K562 (cell line): ENCODE data around the gene SETDB1. TPM values are rescaled to one million over a fixed set of nuclear protein-coding genes. Genes with fewer than 3 reads are reported as not detected.

Experiments
- CTBP1 ChIP-seq: fragments of 450-650 bp; IDR thresholded peaks from 2 replicates; pipeline ENCODE4 v1.6.1; 2016; ENCODE audit warnings: borderline replicate concordance
- FOXK1 ChIP-seq: sonication (generic); formaldehyde crosslinking; IDR thresholded peaks from 2 replicates; pipeline ENCODE4 v1.8.0; 2022; ENCODE audit warnings: missing genetic modification reagents, mild to moderate bottlenecking, borderline replicate concordance
- GATA2 ChIP-seq: sonication (generic); formaldehyde crosslinking; IDR thresholded peaks from 2 replicates; pipeline ENCODE4 v1.4.0; 2020; ENCODE audit warnings: mild to moderate bottlenecking, missing genetic modification reagents
- HDAC1 ChIP-seq, 2 experiments: fragments of 450-650 bp; IDR thresholded peaks; 2 replicates each; pipeline ENCODE4 v1.6.1; 2016 to 2017; ENCODE audit warnings: inconsistent platforms in 1 of 2, mild to moderate bottlenecking in 1 of 2, moderate library complexity in 1 of 2
- HDAC3 ChIP-seq: fragments of 450-650 bp; IDR thresholded peaks from 2 replicates; pipeline ENCODE4 v1.6.1; 2018; ENCODE audit warnings: borderline replicate concordance, mild to moderate bottlenecking, moderate library complexity; ENCODE audit not compliant: partially characterized antibody
- HMBOX1 ChIP-seq: sonication (generic); IDR thresholded peaks from 2 replicates; pipeline ENCODE4 v1.6.1; 2016
- MCM2 ChIP-seq: fragments of 450-650 bp; IDR thresholded peaks from 2 replicates; pipeline ENCODE4 v1.6.1; 2017; ENCODE audit warnings: low read depth, mild to moderate bottlenecking
- MLLT1 ChIP-seq, 2 experiments: fragments of 450-650 bp; IDR thresholded peaks; 2 replicates each; pipeline ENCODE4 v1.6.1; 2016
- SMARCC2 ChIP-seq: fragments of 450-650 bp; IDR thresholded peaks from 2 replicates; pipeline ENCODE4 v1.6.1; 2017; ENCODE audit warnings: antibody characterized with exemption, moderate library complexity, mild to moderate bottlenecking, low read depth
- SNIP1 ChIP-seq: fragments of 450-650 bp; IDR thresholded peaks from 2 replicates; pipeline ENCODE4 v1.7.1; 2017; ENCODE audit warnings: low read depth, mild to moderate bottlenecking
- SNRNP70 ChIP-seq: fragments of 200-400 bp; formaldehyde crosslinking; optimal IDR thresholded peaks from 2 replicates; pipeline ENCODE3; 2017; ENCODE audit warnings: low read depth, low read length
- ZBTB11 ChIP-seq, 3 experiments: fragments of 200-800 bp in 1 of 3; fragments of 250-450 bp in 1 of 3; fragments of 450-650 bp in 1 of 3; sonication (Bioruptor Pico) in 1 of 3; sonication (Bioruptor generic) in 1 of 3; formaldehyde crosslinking in 1 of 3; IDR thresholded peaks; 2 replicates each; pipeline versions ENCODE4 v1.6.1 to v1.8.0; 2016 to 2022; ENCODE audit warnings: mild to moderate bottlenecking in 2 of 3, missing genetic modification characterization in 2 of 3, missing compliant biosample characterization in 1 of 3, moderate library complexity in 1 of 3
- ZC3H8 ChIP-seq: fragments of 450-650 bp; IDR thresholded peaks from 2 replicates; pipeline ENCODE4 v1.6.1; 2017
- ZNF232 ChIP-seq: sonication (generic); formaldehyde crosslinking; IDR thresholded peaks from 2 replicates; pipeline ENCODE4 v1.8.0; 2022; ENCODE audit warnings: mild to moderate bottlenecking, missing genetic modification reagents
- ZNF253 ChIP-seq: fragments of 250-450 bp; sonication (Bioruptor Pico); conservative IDR thresholded peaks from 2 replicates; pipeline ENCODE4 v1.6.1; 2021; ENCODE audit warnings: mild to moderate bottlenecking
- ZNF592 ChIP-seq: fragments of 450-650 bp; IDR thresholded peaks from 2 replicates; pipeline ENCODE4 v1.6.1; 2017; ENCODE audit warnings: antibody characterized with exemption, mild to moderate bottlenecking
- ZNF79 ChIP-seq: fragments of 250-450 bp; sonication (Bioruptor Pico); IDR thresholded peaks from 2 replicates; pipeline ENCODE4 v1.4.0; 2020; ENCODE audit warnings: low read depth, mild to moderate bottlenecking, moderate library complexity
- polyA plus RNA-seq, 8 experiments: library from polyadenylated mRNA; depleted of rRNA in 4 of 8; stranded (reverse) in 5 of 8; unstranded in 3 of 8; fragments of >200 nt; fragmentation: Nextera tagmentation in 2 of 8; fragmentation: Illumina TruSeq in 1 of 8; extraction: Ambion mirVana in 2 of 8; extraction: Trizol in 1 of 8; gene quantifications; 2 replicates each; pipeline versions ENCODE4 v1.2.1 to v1.2.3, GENCODE V29; 2011 to 2014; ENCODE audit warnings: inconsistent platforms in 1 of 8, missing spikeins in 1 of 8
- total RNA-seq, 7 experiments: library from RNA; depleted of rRNA in 6 of 7; stranded (reverse); fragments of >200 nt in 6 of 7; fragmentation: Illumina TruSeq in 2 of 7; extraction: Trizol in 2 of 7; gene quantifications; 2 replicates each; pipeline versions ENCODE4 v1.2.1 to v1.2.3, GENCODE V29; 2011 to 2021; ENCODE audit warnings: low replicate concordance in 1 of 7

SETDB1 gene
- total and polyA plus RNA-seq, 9 of the 15 experiments (the other 6 are each of a cell fraction or from before 2014, with no cell fraction given) = 21.5 to 64.4 (median 42.0) TPM

- TF ChIP-seq ZBTB11 (CRISPR knock-in tag; IDR thresholded peaks at IDR 0.05) = no peak
- TF ChIP-seq MCM2 = no peak
- no peak for TF ChIP-seq HDAC3
- no peak; the same call in 1 of the 2 replicates for TF ChIP-seq SMARCC2
- TF ChIP-seq MLLT1 (IDR thresholded peaks at IDR 0.05) = peak in 1 of 2 experiments; percentile 98; a peak in 2 of 4 replicates
- TF ChIP-seq HMBOX1 = no peak; the same call in 1 of the 2 replicates
- TF ChIP-seq ZNF79 = no peak
- TF ChIP-seq SNRNP70 = no peak
- TF ChIP-seq ZNF592 = peak; percentile 94
- no peak for TF ChIP-seq ZNF232 (CRISPR knock-in tag)
- no peak for TF ChIP-seq SNIP1
- TF ChIP-seq CTBP1 = peak; percentile 44; the same call in 1 of the 2 replicates
- no peak for TF ChIP-seq ZC3H8
- TF ChIP-seq GATA2 = no peak
- no peak for TF ChIP-seq ZNF253 (CRISPR knock-in tag)
- TF ChIP-seq FOXK1 (CRISPR knock-in tag) = peak; percentile 79; the same call in 1 of the 2 replicates
- TF ChIP-seq HDAC1 (IDR thresholded peaks at IDR 0.05) = no peak; a peak in 1 of 4 replicates
These were observed 53.2 kb downstream of the SETDB1 start (continued) for GRCh38 chr1:150979092-150980056.
